Measurements from ENCODE around the gene PUSL1.

Gene PUSL1

GRCh38 chr1:1335283-1335682 is 26.9 kb downstream of the PUSL1 start:
- H3K4me3 ChIP-seq (ENCODE audit: low read depth, low read length) = no peak overlapping the region
- in situ Hi-C loops (cut with HindIII; ENCODE audit: low pct_ligation_motif_present, low sequenced_read_pairs) = no loop called here
- peaks cover 28% of the 10 kb centered on the region for H3K36me3 ChIP-seq (replicated peaks)
- DNase-seq = no peak
- H3K27me3 ChIP-seq (replicated peaks) = no peaks in the 10 kb centered on the region
- TF ChIP-seq CTCF (IDR thresholded peaks at IDR 0.05; ENCODE audit: low read depth, low read length, missing control alignments) = no peak
- H3K27ac ChIP-seq = no peak overlapping the region

- Histone ChIP-seq H3K36me3 (replicated peaks) (peaks cover 31% of the 10 kb centered on the region), H3K27ac (no peak overlapping the region), H3K4me3 (ENCODE audit: low read depth, low read length) (no peak overlapping the region), H3K27me3 (replicated peaks) (no peaks in the 10 kb centered on the region)
- DNase-seq = no peak
- no peak for TF ChIP-seq CTCF (IDR thresholded peaks at IDR 0.05; ENCODE audit: low read depth, low read length, missing control alignments)
- in situ Hi-C loops (cut with HindIII; ENCODE audit: low pct_ligation_motif_present, low sequenced_read_pairs) = no loop called here
Observed at GRCh38 chr1:1335792-1336248, 27.4 kb downstream of the PUSL1 start.

- in situ Hi-C loops (cut with HindIII; ENCODE audit: low pct_ligation_motif_present, low sequenced_read_pairs) = no loop called here
Observed at GRCh38 chr1:1336446-1336845, 28.0 kb downstream of the PUSL1 start.

GRCh38 chr1:1336931-1337792 is 28.8 kb downstream of the PUSL1 start:
- Histone ChIP-seq H3K36me3 (replicated peaks) (peaks cover 39% of the 10 kb centered on the region), H3K4me3 (ENCODE audit: low read depth, low read length) (no peak overlapping the region), H3K27me3 (replicated peaks) (no peaks in the 10 kb centered on the region), H3K27ac (no peak overlapping the region)
- TF ChIP-seq CTCF (IDR thresholded peaks at IDR 0.05; ENCODE audit: low read depth, low read length, missing control alignments) = no peak
- no peak for DNase-seq
- in situ Hi-C loops (cut with HindIII; ENCODE audit: low pct_ligation_motif_present, low sequenced_read_pairs) = no loop called here

More at GRCh38 chr1:1336446-1336845, 28.0 kb downstream of the PUSL1 start:
- Histone ChIP-seq H3K4me3 (ENCODE audit: low read depth, low read length) (no peak overlapping the region), H3K36me3 (replicated peaks) (peaks cover 34% of the 10 kb centered on the region), H3K27me3 (replicated peaks) (no peaks in the 10 kb centered on the region), H3K27ac (no peak overlapping the region)
- TF ChIP-seq CTCF (IDR thresholded peaks at IDR 0.05; ENCODE audit: low read depth, low read length, missing control alignments) = no peak
- DNase-seq = no peak

GRCh38 chr1:1337793-1338147 is 29.4 kb downstream of the PUSL1 start:
- no peak for TF ChIP-seq CTCF (IDR thresholded peaks at IDR 0.05; ENCODE audit: low read depth, low read length, missing control alignments)
- no peaks in the 10 kb centered on the region for H3K27me3 ChIP-seq (replicated peaks)
- H3K36me3 ChIP-seq (replicated peaks) = peaks cover 39% of the 10 kb centered on the region
- H3K4me3 ChIP-seq (ENCODE audit: low read depth, low read length) = no peak overlapping the region
- H3K27ac ChIP-seq = no peak overlapping the region
- DNase-seq = no peak
- in situ Hi-C loops (cut with HindIII; ENCODE audit: low pct_ligation_motif_present, low sequenced_read_pairs) = no loop called here

All from brain microvascular endothelial cell (primary cell).